GM23338 (cell line): ENCODE data around the gene SHISA4. TPM values are rescaled to one million over a fixed set of nuclear protein-coding genes. Genes with fewer than 3 reads are reported as not detected.

ENCODE experiments used
- ATAC-seq: fragments of 200-7000 bp; cut with Tn5 transposase; 3 replicates; pipeline ENCODE4 v1.9.1; 2020
- DNase-seq: peaks from one replicate; pipeline ENCODE4 v3.0.0-alpha.2; 2015; ENCODE audit warnings: low spot score
- H2AFZ ChIP-seq: fragments of 200-600 bp; sonication (generic); 2 replicates; pipeline ENCODE4 v1.8.0; 2016; ENCODE audit warnings: antibody characterized with exemption, mild to moderate bottlenecking, moderate library complexity
- H3F3A ChIP-seq: fragments of 200-600 bp; sonication (generic); replicated peaks from 2 replicates; pipeline ENCODE4 v1.8.0; 2017; ENCODE audit warnings: antibody characterized with exemption, mixed run types, low read depth
- H3K27ac ChIP-seq: fragments of 200-600 bp; sonication (generic); 2 replicates; pipeline ENCODE4 v1.6.1; 2016; ENCODE audit warnings: low read depth
- H3K27me3 ChIP-seq: fragments of 200-600 bp; sonication (generic); 2 replicates; pipeline ENCODE4 v1.8.0; 2016; ENCODE audit warnings: mild to moderate bottlenecking, mixed run types, moderate library complexity; ENCODE audit not compliant: insufficient read depth
- H3K36me3 ChIP-seq: fragments of 200-600 bp; sonication (generic); 2 replicates; pipeline ENCODE4 v1.8.0; 2016; ENCODE audit warnings: mild to moderate bottlenecking; ENCODE audit not compliant: insufficient read depth
- H3K4me1 ChIP-seq: fragments of 200-600 bp; sonication (generic); 2 replicates; pipeline ENCODE4 v1.8.0; 2016; ENCODE audit warnings: mild to moderate bottlenecking, moderate library complexity; ENCODE audit not compliant: insufficient read depth
- H3K4me2 ChIP-seq: fragments of 200-600 bp; sonication (generic); 2 replicates; pipeline ENCODE4 v1.7.1; 2017; ENCODE audit warnings: mixed run types
- H3K4me3 ChIP-seq: fragments of 200-600 bp; sonication (generic); 2 replicates; pipeline ENCODE4 v1.6.1; 2016; ENCODE audit warnings: mixed run types
- H3K79me2 ChIP-seq: fragments of 200-600 bp; sonication (generic); replicated peaks from 2 replicates; pipeline ENCODE4 v1.8.0; 2017; ENCODE audit warnings: mild to moderate bottlenecking; ENCODE audit not compliant: insufficient read depth
- H3K9me2 ChIP-seq: fragments of 200-600 bp; sonication (generic); 2 replicates; pipeline ENCODE4 v1.8.0; 2017; ENCODE audit not compliant: insufficient read depth
- H4K20me1 ChIP-seq: fragments of 200-600 bp; sonication (generic); replicated peaks from 2 replicates; pipeline ENCODE4 v1.8.0; 2017; ENCODE audit warnings: mild to moderate bottlenecking; ENCODE audit not compliant: insufficient read depth
- H3K27ac Mint-ChIP-seq: 2 replicates; pipeline ENCODE4 v1.8.0; 2020; ENCODE audit warnings: inconsistent platforms, mild to moderate bottlenecking, moderate library complexity, mixed read lengths
- H3K27me3 Mint-ChIP-seq: 3 replicates; pipeline ENCODE4 v1.8.0; 2022; ENCODE audit warnings: low read depth, mild to moderate bottlenecking, moderate library complexity, mixed read lengths, inconsistent platforms; ENCODE audit not compliant: insufficient read depth, poor library complexity
- H3K36me3 Mint-ChIP-seq: 3 replicates; pipeline ENCODE4 v1.8.0; 2021; ENCODE audit warnings: low read depth, mild to moderate bottlenecking, inconsistent platforms, moderate library complexity, mixed read lengths
- H3K4me1 Mint-ChIP-seq: 3 replicates; pipeline ENCODE4 v1.8.0; 2020; ENCODE audit warnings: mild to moderate bottlenecking, inconsistent platforms, mixed read lengths
- H3K4me3 Mint-ChIP-seq: 3 replicates; pipeline ENCODE4 v1.8.0; 2021; ENCODE audit warnings: moderate library complexity, mild to moderate bottlenecking, inconsistent platforms, mixed read lengths
- H3K9me3 Mint-ChIP-seq: 3 replicates; pipeline ENCODE4 v1.8.0; 2020; ENCODE audit warnings: moderate library complexity, mild to moderate bottlenecking, inconsistent platforms, mixed read lengths
- CREB1 ChIP-seq: fragments of 250-450 bp; sonication (Bioruptor Pico); IDR thresholded peaks from 2 replicates; pipeline ENCODE4 v1.5.0; 2020; ENCODE audit warnings: low read depth, mild to moderate bottlenecking, moderate library complexity
- EZH2 ChIP-seq: fragments of 200-600 bp; sonication (generic); IDR thresholded peaks from one replicate; pipeline ENCODE4 v1.8.0; 2017; ENCODE audit warnings: antibody characterized with exemption, mild to moderate bottlenecking, low read depth; ENCODE audit not compliant: unreplicated experiment
- EZH2phosphoT487 ChIP-seq: fragments of 200-600 bp; sonication (generic); IDR thresholded peaks from one replicate; pipeline ENCODE4 v1.8.1; 2018; ENCODE audit warnings: antibody characterized with exemption; ENCODE audit not compliant: unreplicated experiment
- JUNB ChIP-seq: IDR thresholded peaks from one replicate; pipeline ENCODE4 v1.6.1; 2016; ENCODE audit warnings: antibody characterized with exemption; ENCODE audit not compliant: unreplicated experiment
- NANOG ChIP-seq: IDR thresholded peaks from 2 replicates; pipeline ENCODE4 v1.6.1; 2016; ENCODE audit warnings: antibody characterized with exemption, borderline replicate concordance
- POLR2AphosphoS5 ChIP-seq: IDR thresholded peaks from 2 replicates; pipeline ENCODE4 v1.6.1; 2016; ENCODE audit warnings: antibody characterized with exemption, low read depth
- STAT1 ChIP-seq: IDR thresholded peaks from one replicate; pipeline ENCODE4 v1.6.1; 2016; ENCODE audit warnings: antibody characterized with exemption; ENCODE audit not compliant: unreplicated experiment
- ZNF114 ChIP-seq: fragments of 250-450 bp; sonication (Bioruptor Pico); IDR thresholded peaks from 2 replicates; pipeline ENCODE4 v1.5.0; 2020; ENCODE audit warnings: mild to moderate bottlenecking, moderate library complexity
- ZNF331 ChIP-seq: fragments of 250-450 bp; sonication (Bioruptor Pico); IDR thresholded peaks from 2 replicates; pipeline ENCODE4 v1.5.0; 2020; ENCODE audit warnings: low read depth, mild to moderate bottlenecking, moderate library complexity
- polyA plus RNA-seq: library from polyadenylated mRNA; unstranded; fragments of >200 nt; fragmentation: Nextera tagmentation; extraction: Ambion mirVana; gene quantifications from 2 replicates; pipeline ENCODE4 v1.2.1, GENCODE V29; 2016
- total RNA-seq: library from RNA; depleted of rRNA; stranded (reverse); fragments of >200 nt; shearing (Covaris generic); gene quantifications from 2 replicates; pipeline ENCODE4 v1.2.3, GENCODE V29; 2014
- TF ChIP-seq, protein P1 (sequence below): IDR thresholded peaks from 2 replicates; pipeline ENCODE4 v1.6.1; 2016; ENCODE audit warnings: antibody characterized with exemption
- TF ChIP-seq, protein P2 (sequence below): fragments of 250-450 bp; sonication (Bioruptor Pico); IDR thresholded peaks from 2 replicates; pipeline ENCODE4 v1.5.0; 2020; ENCODE audit warnings: mild to moderate bottlenecking, moderate library complexity
- TF ChIP-seq, protein P3 (sequence below), 2 experiments: fragments of 200-600 bp in 1 of 2; sonication (generic) in 1 of 2; conservative IDR thresholded peaks; 2 replicates each; pipeline versions ENCODE4 v1.5.1 to v1.6.1; 2016 to 2017; ENCODE audit warnings: antibody characterized with exemption in 2 of 2, low read depth in 2 of 2, mild to moderate bottlenecking in 2 of 2, moderate library complexity in 1 of 2
- TF ChIP-seq, protein P4 (sequence below): IDR thresholded peaks from one replicate; pipeline ENCODE4 v1.6.1; 2018; ENCODE audit warnings: antibody characterized with exemption; ENCODE audit not compliant: unreplicated experiment

Gene SHISA4
- total and polyA plus RNA-seq, 2 experiments from 2014 or later = 8.0 to 9.2 TPM

DNA sequence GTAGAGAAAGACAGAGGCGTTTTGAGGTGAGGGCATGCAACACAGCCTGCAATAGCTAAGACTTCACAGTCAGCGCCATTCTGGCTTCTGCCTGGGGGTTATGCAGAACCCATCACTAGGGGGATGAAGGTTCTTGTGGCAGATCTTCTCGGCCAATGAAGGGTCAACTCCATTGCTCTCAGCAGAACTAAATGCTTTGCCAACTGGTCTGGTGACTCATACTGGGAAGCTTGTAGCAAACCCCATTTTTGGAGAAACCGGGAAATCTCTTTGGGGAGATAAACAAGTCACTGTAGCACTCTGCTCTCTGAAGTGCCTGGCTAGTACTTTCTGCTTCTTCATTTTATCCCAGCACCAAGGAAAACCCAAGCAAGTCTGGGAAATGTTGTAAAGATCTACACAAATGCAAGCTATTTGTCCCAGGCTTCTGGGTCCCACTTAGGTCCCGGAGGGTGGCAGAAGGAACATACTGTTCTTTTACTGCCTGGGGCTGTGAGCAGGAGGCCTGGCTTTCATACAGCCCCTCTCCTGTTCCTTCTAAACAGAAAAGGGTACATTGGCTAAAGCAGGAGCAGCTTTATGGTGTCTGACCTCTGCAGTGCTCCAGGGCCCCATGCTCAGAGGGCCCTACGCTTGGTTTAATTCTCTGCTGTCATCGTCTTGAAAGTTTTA is 28.8 kb downstream of the SHISA4 start:
- H3K4me3 Mint-ChIP-seq = no peak overlapping the region
- no peak overlapping the region; the same call in 1 of the 2 replicates for H2AFZ ChIP-seq
- H3K36me3 Mint-ChIP-seq = no peaks in the 10 kb centered on the region

More for the DNA sequence above, 28.8 kb downstream of the SHISA4 start:
- TF ChIP-seq EZH2phosphoT487 = no peak
- no peak for TF ChIP-seq JUNB
- TF ChIP-seq, protein P1, sequence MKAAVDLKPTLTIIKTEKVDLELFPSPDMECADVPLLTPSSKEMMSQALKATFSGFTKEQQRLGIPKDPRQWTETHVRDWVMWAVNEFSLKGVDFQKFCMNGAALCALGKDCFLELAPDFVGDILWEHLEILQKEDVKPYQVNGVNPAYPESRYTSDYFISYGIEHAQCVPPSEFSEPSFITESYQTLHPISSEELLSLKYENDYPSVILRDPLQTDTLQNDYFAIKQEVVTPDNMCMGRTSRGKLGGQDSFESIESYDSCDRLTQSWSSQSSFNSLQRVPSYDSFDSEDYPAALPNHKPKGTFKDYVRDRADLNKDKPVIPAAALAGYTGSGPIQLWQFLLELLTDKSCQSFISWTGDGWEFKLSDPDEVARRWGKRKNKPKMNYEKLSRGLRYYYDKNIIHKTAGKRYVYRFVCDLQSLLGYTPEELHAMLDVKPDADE = no peak
- no peak for TF ChIP-seq ZNF331
- no peak for TF ChIP-seq POLR2AphosphoS5
- TF ChIP-seq, protein P2, sequence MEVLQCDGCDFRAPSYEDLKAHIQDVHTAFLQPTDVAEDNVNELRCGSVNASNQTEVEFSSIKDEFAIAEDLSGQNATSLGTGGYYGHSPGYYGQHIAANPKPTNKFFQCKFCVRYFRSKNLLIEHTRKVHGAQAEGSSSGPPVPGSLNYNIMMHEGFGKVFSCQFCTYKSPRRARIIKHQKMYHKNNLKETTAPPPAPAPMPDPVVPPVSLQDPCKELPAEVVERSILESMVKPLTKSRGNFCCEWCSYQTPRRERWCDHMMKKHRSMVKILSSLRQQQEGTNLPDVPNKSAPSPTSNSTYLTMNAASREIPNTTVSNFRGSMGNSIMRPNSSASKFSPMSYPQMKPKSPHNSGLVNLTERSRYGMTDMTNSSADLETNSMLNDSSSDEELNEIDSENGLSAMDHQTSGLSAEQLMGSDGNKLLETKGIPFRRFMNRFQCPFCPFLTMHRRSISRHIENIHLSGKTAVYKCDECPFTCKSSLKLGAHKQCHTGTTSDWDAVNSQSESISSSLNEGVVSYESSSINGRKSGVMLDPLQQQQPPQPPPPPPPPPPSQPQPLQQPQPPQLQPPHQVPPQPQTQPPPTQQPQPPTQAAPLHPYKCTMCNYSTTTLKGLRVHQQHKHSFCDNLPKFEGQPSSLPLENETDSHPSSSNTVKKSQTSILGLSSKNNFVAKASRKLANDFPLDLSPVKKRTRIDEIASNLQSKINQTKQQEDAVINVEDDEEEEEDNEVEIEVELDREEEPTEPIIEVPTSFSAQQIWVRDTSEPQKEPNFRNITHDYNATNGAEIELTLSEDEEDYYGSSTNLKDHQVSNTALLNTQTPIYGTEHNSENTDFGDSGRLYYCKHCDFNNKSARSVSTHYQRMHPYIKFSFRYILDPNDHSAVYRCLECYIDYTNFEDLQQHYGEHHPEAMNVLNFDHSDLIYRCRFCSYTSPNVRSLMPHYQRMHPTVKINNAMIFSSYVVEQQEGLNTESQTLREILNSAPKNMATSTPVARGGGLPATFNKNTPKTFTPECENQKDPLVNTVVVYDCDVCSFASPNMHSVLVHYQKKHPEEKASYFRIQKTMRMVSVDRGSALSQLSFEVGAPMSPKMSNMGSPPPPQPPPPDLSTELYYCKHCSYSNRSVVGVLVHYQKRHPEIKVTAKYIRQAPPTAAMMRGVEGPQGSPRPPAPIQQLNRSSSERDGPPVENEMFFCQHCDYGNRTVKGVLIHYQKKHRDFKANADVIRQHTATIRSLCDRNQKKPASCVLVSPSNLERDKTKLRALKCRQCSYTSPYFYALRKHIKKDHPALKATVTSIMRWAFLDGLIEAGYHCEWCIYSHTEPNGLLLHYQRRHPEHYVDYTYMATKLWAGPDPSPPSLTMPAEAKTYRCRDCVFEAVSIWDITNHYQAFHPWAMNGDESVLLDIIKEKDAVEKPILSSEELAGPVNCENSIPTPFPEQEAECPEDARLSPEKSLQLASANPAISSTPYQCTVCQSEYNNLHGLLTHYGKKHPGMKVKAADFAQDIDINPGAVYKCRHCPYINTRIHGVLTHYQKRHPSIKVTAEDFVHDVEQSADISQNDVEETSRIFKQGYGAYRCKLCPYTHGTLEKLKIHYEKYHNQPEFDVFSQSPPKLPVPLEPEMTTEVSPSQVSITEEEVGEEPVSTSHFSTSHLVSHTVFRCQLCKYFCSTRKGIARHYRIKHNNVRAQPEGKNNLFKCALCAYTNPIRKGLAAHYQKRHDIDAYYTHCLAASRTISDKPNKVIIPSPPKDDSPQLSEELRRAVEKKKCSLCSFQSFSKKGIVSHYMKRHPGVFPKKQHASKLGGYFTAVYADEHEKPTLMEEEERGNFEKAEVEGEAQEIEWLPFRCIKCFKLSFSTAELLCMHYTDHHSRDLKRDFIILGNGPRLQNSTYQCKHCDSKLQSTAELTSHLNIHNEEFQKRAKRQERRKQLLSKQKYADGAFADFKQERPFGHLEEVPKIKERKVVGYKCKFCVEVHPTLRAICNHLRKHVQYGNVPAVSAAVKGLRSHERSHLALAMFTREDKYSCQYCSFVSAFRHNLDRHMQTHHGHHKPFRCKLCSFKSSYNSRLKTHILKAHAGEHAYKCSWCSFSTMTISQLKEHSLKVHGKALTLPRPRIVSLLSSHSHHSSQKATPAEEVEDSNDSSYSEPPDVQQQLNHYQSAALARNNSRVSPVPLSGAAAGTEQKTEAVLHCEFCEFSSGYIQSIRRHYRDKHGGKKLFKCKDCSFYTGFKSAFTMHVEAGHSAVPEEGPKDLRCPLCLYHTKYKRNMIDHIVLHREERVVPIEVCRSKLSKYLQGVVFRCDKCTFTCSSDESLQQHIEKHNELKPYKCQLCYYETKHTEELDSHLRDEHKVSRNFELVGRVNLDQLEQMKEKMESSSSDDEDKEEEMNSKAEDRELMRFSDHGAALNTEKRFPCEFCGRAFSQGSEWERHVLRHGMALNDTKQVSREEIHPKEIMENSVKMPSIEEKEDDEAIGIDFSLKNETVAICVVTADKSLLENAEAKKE (CRISPR knock-in tag) = no peak
- TF ChIP-seq ZNF114 (CRISPR knock-in tag) = no peak
- TF ChIP-seq, protein P3, sequence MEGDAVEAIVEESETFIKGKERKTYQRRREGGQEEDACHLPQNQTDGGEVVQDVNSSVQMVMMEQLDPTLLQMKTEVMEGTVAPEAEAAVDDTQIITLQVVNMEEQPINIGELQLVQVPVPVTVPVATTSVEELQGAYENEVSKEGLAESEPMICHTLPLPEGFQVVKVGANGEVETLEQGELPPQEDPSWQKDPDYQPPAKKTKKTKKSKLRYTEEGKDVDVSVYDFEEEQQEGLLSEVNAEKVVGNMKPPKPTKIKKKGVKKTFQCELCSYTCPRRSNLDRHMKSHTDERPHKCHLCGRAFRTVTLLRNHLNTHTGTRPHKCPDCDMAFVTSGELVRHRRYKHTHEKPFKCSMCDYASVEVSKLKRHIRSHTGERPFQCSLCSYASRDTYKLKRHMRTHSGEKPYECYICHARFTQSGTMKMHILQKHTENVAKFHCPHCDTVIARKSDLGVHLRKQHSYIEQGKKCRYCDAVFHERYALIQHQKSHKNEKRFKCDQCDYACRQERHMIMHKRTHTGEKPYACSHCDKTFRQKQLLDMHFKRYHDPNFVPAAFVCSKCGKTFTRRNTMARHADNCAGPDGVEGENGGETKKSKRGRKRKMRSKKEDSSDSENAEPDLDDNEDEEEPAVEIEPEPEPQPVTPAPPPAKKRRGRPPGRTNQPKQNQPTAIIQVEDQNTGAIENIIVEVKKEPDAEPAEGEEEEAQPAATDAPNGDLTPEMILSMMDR (conservative IDR thresholded peaks at IDR 0.05; ENCODE audit: low read depth in 2 of 2) = no peak
- TF ChIP-seq, protein P4, sequence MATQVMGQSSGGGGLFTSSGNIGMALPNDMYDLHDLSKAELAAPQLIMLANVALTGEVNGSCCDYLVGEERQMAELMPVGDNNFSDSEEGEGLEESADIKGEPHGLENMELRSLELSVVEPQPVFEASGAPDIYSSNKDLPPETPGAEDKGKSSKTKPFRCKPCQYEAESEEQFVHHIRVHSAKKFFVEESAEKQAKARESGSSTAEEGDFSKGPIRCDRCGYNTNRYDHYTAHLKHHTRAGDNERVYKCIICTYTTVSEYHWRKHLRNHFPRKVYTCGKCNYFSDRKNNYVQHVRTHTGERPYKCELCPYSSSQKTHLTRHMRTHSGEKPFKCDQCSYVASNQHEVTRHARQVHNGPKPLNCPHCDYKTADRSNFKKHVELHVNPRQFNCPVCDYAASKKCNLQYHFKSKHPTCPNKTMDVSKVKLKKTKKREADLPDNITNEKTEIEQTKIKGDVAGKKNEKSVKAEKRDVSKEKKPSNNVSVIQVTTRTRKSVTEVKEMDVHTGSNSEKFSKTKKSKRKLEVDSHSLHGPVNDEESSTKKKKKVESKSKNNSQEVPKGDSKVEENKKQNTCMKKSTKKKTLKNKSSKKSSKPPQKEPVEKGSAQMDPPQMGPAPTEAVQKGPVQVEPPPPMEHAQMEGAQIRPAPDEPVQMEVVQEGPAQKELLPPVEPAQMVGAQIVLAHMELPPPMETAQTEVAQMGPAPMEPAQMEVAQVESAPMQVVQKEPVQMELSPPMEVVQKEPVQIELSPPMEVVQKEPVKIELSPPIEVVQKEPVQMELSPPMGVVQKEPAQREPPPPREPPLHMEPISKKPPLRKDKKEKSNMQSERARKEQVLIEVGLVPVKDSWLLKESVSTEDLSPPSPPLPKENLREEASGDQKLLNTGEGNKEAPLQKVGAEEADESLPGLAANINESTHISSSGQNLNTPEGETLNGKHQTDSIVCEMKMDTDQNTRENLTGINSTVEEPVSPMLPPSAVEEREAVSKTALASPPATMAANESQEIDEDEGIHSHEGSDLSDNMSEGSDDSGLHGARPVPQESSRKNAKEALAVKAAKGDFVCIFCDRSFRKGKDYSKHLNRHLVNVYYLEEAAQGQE = no peak
- TF ChIP-seq CREB1 (CRISPR knock-in tag) = no peak
- TF ChIP-seq STAT1 = no peak
- no peak for TF ChIP-seq NANOG
- no peak for TF ChIP-seq EZH2
- no peak overlapping the region for H3K27ac ChIP-seq
- H3K27me3 ChIP-seq = no peaks in the 10 kb centered on the region
- DNase-seq = no peak
- no peaks in the 10 kb centered on the region; the same call in 2 of the 3 replicates for H3K4me1 Mint-ChIP-seq
- H4K20me1 ChIP-seq = no peaks in the 10 kb centered on the region
- H3K9me3 Mint-ChIP-seq = no peaks in the 10 kb centered on the region
- peaks cover 1% of the 10 kb centered on the region for H3K27me3 Mint-ChIP-seq
- no peak; the same call in 2 of the 3 replicates for ATAC-seq
- H3F3A ChIP-seq = no peaks in the 10 kb centered on the region
- H3K79me2 ChIP-seq = no peaks in the 10 kb centered on the region
- H3K4me3 ChIP-seq = no peak overlapping the region
- H3K4me2 ChIP-seq = no peak overlapping the region
- H3K4me1 ChIP-seq = no peaks in the 10 kb centered on the region
- no peaks in the 10 kb centered on the region for H3K36me3 ChIP-seq
- H3K9me2 ChIP-seq = no peaks in the 10 kb centered on the region
- no peak overlapping the region for H3K27ac Mint-ChIP-seq
